C1 segment of cervical spinal cord (tissue), 14 donors: Measurements from ENCODE around the gene ABCC1.
A peak's percentile ranks its signal among the peaks of the same experiment; 100 is the strongest.
"Not testable (repeated sequence)": the region's sequence is repeated elsewhere in the genome, so short reads cannot be mapped to it uniquely, and the experiment has no call there.

ENCODE experiments used
- DNase-seq, 14 donors: peaks; one replicate each; lab custom pipeline; 2025; lab: John Stamatoyannopoulos, UW

The ABCC1 gene

GRCh38 chr16:15946257-15947044 lies 3.0 kb upstream of the ABCC1 start:
- no peak for DNase-seq

GRCh38 chr16:15947983-15948509 lies 1.4 kb upstream of the ABCC1 start:
- no peak for DNase-seq

- no peak for DNase-seq
Measured at GRCh38 chr16:15948532-15949209, 745 bp upstream of the ABCC1 start.

GRCh38 chr16:15950161-15950854 lies 892 bp downstream of the ABCC1 start:
- DNase-seq: peak in 6 of 14 donors; percentile 5 to 23 (median 10)

GRCh38 chr16:15950869-15951268 lies 1.5 kb downstream of the ABCC1 start:
- DNase-seq: no peak

GRCh38 chr16:15951852-15952251 lies 2.4 kb downstream of the ABCC1 start:
- DNase-seq: no peak

GRCh38 chr16:15952265-15952711 lies 2.9 kb downstream of the ABCC1 start:
- no peak for DNase-seq

GRCh38 chr16:15953477-15953876 lies 4.1 kb downstream of the ABCC1 start:
- no peak for DNase-seq

- no peak for DNase-seq
Measured at GRCh38 chr16:15953929-15954813, 4.8 kb downstream of the ABCC1 start.

- no peak for DNase-seq
Measured at GRCh38 chr16:15954814-15955151, 5.4 kb downstream of the ABCC1 start.

- no peak for DNase-seq
Measured at GRCh38 chr16:15955425-15955824, 6.0 kb downstream of the ABCC1 start.

- DNase-seq: not testable (repeated sequence)
Measured at GRCh38 chr16:15956106-15956505, 6.7 kb downstream of the ABCC1 start.

- no peak for DNase-seq
Measured at GRCh38 chr16:15958703-15959348, 9.4 kb downstream of the ABCC1 start.

- no peak for DNase-seq
Measured at GRCh38 chr16:15960124-15960971, 10.9 kb downstream of the ABCC1 start.

- no peak for DNase-seq
Measured at GRCh38 chr16:15961060-15961511, 11.7 kb downstream of the ABCC1 start.

- DNase-seq: no peak
Measured at GRCh38 chr16:15961571-15962090, 12.2 kb downstream of the ABCC1 start.

- DNase-seq: no peak
Measured at GRCh38 chr16:15963307-15963910, 14.0 kb downstream of the ABCC1 start.

GRCh38 chr16:15966420-15966819 lies 17.0 kb downstream of the ABCC1 start:
- DNase-seq: no peak
